ENCODE measurements around the gene LRRC9.

GRCh38 chr14:59882957-59883356 is 37.0 kb upstream of the LRRC9 start:
- TF ChIP-seq, protein P1, sequence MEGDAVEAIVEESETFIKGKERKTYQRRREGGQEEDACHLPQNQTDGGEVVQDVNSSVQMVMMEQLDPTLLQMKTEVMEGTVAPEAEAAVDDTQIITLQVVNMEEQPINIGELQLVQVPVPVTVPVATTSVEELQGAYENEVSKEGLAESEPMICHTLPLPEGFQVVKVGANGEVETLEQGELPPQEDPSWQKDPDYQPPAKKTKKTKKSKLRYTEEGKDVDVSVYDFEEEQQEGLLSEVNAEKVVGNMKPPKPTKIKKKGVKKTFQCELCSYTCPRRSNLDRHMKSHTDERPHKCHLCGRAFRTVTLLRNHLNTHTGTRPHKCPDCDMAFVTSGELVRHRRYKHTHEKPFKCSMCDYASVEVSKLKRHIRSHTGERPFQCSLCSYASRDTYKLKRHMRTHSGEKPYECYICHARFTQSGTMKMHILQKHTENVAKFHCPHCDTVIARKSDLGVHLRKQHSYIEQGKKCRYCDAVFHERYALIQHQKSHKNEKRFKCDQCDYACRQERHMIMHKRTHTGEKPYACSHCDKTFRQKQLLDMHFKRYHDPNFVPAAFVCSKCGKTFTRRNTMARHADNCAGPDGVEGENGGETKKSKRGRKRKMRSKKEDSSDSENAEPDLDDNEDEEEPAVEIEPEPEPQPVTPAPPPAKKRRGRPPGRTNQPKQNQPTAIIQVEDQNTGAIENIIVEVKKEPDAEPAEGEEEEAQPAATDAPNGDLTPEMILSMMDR (IDR thresholded peaks at IDR 0.05): no peak
- TF ChIP-seq POLR2A (IDR thresholded peaks at IDR 0.05; ENCODE audit: low read depth) (no peak), POLR2AphosphoS5 (IDR thresholded peaks at IDR 0.05) (no peak), EP300 (IDR thresholded peaks at IDR 0.05) (no peak)

All from esophagus muscularis mucosa (tissue), 4 donors.